K562 (cell line): ENCODE results near the gene ANKRD27. TPM values are rescaled to one million over a fixed set of nuclear protein-coding genes. Genes with fewer than 3 reads are reported as not detected.

Source experiments
- MYC ChIP-seq, 2 experiments: fragments of 250-450 bp in 1 of 2; sonication (Bioruptor Pico) in 1 of 2; IDR thresholded peaks; 2 replicates each; pipeline versions ENCODE4 v1.5.1 to v1.6.1; 2012 to 2021; ENCODE audit warnings: low read depth in 2 of 2, borderline replicate concordance in 1 of 2, improper control_type of control experiment in 1 of 2, low read length in 1 of 2, mild to moderate bottlenecking in 1 of 2, moderate library complexity in 1 of 2
- NCOA4 ChIP-seq: fragments of 450-650 bp; IDR thresholded peaks from 2 replicates; pipeline ENCODE4 v1.6.1; 2018; ENCODE audit warnings: mild to moderate bottlenecking; ENCODE audit not compliant: partially characterized antibody
- ZNF217 ChIP-seq: sonication (generic); formaldehyde crosslinking; IDR thresholded peaks from 2 replicates; pipeline ENCODE4 v1.8.0; 2022; ENCODE audit warnings: mild to moderate bottlenecking, missing genetic modification reagents
- ZNF316 ChIP-seq: fragments of 450-650 bp; IDR thresholded peaks from 2 replicates; pipeline ENCODE4 v1.6.1; 2016
- ZNF436 ChIP-seq: fragments of 250-450, 450-650 bp; sonication (Bioruptor Pico); formaldehyde crosslinking; IDR thresholded peaks from 2 replicates; pipeline ENCODE4 v1.7.0; 2020; ENCODE audit warnings: mild to moderate bottlenecking
- polyA plus RNA-seq, 8 experiments: library from polyadenylated mRNA; depleted of rRNA in 4 of 8; stranded (reverse) in 5 of 8; unstranded in 3 of 8; fragments of >200 nt; fragmentation: Nextera tagmentation in 2 of 8; fragmentation: Illumina TruSeq in 1 of 8; extraction: Ambion mirVana in 2 of 8; extraction: Trizol in 1 of 8; gene quantifications; 2 replicates each; pipeline versions ENCODE4 v1.2.1 to v1.2.3, GENCODE V29; 2011 to 2014; ENCODE audit warnings: inconsistent platforms in 1 of 8, missing spikeins in 1 of 8
- total RNA-seq, 7 experiments: library from RNA; depleted of rRNA in 6 of 7; stranded (reverse); fragments of >200 nt in 6 of 7; fragmentation: Illumina TruSeq in 2 of 7; extraction: Trizol in 2 of 7; gene quantifications; 2 replicates each; pipeline versions ENCODE4 v1.2.1 to v1.2.3, GENCODE V29; 2011 to 2021; ENCODE audit warnings: low replicate concordance in 1 of 7
- TF ChIP-seq, protein P1 (sequence below): fragments of 450-650 bp; IDR thresholded peaks from 2 replicates; pipeline ENCODE4 v1.6.1; 2016; ENCODE audit warnings: mild to moderate bottlenecking, moderate library complexity
- TF ChIP-seq, protein P2 (sequence below): fragments of 450-650 bp; IDR thresholded peaks from 2 replicates; pipeline ENCODE4 v1.7.0; 2016; ENCODE audit warnings: borderline replicate concordance
- TF ChIP-seq, protein P3 (sequence below): fragments of 250-450 bp; sonication (Bioruptor Pico); IDR thresholded peaks from 2 replicates; pipeline ENCODE4 v1.8.0; 2021; ENCODE audit warnings: mild to moderate bottlenecking, moderate library complexity
- TF ChIP-seq, protein P4 (sequence below): sonication (generic); formaldehyde crosslinking; IDR thresholded peaks from 2 replicates; pipeline ENCODE4 v1.8.1; 2023; ENCODE audit warnings: mild to moderate bottlenecking, missing genetic modification reagents

Gene ANKRD27
- total and polyA plus RNA-seq, 9 of the 15 experiments (the other 6 are each of a cell fraction or from before 2014, with no cell fraction given) = 5.3 to 71.3 (median 54.2) TPM

DNA sequence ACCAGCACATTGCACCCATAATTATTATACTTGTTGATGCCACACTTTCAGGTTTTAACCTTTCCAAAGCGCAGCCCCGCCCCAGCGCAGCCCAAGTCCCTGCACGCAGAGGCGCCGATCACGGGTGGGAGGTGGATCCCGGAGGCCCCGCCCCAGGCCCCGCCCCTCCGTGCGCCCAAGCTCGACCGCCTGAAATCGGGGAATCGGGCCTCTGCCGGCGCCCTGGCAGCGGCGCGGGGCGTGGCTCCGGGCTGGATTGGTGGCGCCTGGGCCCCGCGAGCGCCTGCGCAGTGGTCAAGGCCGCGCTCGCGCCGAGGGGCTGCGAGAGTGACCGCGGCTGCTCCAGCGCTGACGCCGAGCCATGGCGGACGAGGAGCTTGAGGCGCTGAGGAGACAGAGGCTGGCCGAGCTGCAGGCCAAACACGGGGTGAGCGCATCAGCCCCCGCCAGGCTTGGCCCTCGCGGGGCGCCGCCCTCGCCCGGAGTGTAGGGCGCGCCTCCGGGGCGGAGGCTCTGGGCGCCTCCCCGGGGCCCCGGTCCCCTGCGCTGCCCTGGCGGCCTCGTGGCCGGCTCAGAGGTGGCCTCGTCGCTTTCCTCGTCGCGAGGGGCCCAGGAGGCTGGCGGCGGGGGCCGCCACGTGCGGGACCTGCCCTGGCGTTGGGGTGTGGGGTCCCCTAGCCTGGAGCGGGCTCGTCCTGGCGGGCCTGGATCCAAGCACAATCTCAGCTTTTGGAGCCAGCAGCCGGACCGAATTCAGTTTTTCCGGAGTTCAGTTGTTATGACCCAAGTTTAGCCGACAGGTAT is 93.9 kb downstream of the ANKRD27 start, which contains the start of gene PDCD5 (continued):
- TF ChIP-seq, protein P1, sequence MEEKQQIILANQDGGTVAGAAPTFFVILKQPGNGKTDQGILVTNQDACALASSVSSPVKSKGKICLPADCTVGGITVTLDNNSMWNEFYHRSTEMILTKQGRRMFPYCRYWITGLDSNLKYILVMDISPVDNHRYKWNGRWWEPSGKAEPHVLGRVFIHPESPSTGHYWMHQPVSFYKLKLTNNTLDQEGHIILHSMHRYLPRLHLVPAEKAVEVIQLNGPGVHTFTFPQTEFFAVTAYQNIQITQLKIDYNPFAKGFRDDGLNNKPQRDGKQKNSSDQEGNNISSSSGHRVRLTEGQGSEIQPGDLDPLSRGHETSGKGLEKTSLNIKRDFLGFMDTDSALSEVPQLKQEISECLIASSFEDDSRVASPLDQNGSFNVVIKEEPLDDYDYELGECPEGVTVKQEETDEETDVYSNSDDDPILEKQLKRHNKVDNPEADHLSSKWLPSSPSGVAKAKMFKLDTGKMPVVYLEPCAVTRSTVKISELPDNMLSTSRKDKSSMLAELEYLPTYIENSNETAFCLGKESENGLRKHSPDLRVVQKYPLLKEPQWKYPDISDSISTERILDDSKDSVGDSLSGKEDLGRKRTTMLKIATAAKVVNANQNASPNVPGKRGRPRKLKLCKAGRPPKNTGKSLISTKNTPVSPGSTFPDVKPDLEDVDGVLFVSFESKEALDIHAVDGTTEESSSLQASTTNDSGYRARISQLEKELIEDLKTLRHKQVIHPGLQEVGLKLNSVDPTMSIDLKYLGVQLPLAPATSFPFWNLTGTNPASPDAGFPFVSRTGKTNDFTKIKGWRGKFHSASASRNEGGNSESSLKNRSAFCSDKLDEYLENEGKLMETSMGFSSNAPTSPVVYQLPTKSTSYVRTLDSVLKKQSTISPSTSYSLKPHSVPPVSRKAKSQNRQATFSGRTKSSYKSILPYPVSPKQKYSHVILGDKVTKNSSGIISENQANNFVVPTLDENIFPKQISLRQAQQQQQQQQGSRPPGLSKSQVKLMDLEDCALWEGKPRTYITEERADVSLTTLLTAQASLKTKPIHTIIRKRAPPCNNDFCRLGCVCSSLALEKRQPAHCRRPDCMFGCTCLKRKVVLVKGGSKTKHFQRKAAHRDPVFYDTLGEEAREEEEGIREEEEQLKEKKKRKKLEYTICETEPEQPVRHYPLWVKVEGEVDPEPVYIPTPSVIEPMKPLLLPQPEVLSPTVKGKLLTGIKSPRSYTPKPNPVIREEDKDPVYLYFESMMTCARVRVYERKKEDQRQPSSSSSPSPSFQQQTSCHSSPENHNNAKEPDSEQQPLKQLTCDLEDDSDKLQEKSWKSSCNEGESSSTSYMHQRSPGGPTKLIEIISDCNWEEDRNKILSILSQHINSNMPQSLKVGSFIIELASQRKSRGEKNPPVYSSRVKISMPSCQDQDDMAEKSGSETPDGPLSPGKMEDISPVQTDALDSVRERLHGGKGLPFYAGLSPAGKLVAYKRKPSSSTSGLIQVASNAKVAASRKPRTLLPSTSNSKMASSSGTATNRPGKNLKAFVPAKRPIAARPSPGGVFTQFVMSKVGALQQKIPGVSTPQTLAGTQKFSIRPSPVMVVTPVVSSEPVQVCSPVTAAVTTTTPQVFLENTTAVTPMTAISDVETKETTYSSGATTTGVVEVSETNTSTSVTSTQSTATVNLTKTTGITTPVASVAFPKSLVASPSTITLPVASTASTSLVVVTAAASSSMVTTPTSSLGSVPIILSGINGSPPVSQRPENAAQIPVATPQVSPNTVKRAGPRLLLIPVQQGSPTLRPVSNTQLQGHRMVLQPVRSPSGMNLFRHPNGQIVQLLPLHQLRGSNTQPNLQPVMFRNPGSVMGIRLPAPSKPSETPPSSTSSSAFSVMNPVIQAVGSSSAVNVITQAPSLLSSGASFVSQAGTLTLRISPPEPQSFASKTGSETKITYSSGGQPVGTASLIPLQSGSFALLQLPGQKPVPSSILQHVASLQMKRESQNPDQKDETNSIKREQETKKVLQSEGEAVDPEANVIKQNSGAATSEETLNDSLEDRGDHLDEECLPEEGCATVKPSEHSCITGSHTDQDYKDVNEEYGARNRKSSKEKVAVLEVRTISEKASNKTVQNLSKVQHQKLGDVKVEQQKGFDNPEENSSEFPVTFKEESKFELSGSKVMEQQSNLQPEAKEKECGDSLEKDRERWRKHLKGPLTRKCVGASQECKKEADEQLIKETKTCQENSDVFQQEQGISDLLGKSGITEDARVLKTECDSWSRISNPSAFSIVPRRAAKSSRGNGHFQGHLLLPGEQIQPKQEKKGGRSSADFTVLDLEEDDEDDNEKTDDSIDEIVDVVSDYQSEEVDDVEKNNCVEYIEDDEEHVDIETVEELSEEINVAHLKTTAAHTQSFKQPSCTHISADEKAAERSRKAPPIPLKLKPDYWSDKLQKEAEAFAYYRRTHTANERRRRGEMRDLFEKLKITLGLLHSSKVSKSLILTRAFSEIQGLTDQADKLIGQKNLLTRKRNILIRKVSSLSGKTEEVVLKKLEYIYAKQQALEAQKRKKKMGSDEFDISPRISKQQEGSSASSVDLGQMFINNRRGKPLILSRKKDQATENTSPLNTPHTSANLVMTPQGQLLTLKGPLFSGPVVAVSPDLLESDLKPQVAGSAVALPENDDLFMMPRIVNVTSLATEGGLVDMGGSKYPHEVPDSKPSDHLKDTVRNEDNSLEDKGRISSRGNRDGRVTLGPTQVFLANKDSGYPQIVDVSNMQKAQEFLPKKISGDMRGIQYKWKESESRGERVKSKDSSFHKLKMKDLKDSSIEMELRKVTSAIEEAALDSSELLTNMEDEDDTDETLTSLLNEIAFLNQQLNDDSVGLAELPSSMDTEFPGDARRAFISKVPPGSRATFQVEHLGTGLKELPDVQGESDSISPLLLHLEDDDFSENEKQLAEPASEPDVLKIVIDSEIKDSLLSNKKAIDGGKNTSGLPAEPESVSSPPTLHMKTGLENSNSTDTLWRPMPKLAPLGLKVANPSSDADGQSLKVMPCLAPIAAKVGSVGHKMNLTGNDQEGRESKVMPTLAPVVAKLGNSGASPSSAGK = peak; percentile 89
- TF ChIP-seq NCOA4 (no peak), ZNF217 (no peak), ZNF436 (no peak), MYC (IDR thresholded peaks at IDR 0.05; ENCODE audit: low read depth, low read length) (peak; percentile 89), MYC (CRISPR knock-in tag; IDR thresholded peaks at IDR 0.05; ENCODE audit: borderline replicate concordance, low read depth) (peak; percentile 62; the same call in 1 of the 2 replicates), ZNF316 (no peak)
- TF ChIP-seq, protein P2, sequence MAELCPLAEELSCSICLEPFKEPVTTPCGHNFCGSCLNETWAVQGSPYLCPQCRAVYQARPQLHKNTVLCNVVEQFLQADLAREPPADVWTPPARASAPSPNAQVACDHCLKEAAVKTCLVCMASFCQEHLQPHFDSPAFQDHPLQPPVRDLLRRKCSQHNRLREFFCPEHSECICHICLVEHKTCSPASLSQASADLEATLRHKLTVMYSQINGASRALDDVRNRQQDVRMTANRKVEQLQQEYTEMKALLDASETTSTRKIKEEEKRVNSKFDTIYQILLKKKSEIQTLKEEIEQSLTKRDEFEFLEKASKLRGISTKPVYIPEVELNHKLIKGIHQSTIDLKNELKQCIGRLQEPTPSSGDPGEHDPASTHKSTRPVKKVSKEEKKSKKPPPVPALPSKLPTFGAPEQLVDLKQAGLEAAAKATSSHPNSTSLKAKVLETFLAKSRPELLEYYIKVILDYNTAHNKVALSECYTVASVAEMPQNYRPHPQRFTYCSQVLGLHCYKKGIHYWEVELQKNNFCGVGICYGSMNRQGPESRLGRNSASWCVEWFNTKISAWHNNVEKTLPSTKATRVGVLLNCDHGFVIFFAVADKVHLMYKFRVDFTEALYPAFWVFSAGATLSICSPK = no peak
- TF ChIP-seq, protein P3, sequence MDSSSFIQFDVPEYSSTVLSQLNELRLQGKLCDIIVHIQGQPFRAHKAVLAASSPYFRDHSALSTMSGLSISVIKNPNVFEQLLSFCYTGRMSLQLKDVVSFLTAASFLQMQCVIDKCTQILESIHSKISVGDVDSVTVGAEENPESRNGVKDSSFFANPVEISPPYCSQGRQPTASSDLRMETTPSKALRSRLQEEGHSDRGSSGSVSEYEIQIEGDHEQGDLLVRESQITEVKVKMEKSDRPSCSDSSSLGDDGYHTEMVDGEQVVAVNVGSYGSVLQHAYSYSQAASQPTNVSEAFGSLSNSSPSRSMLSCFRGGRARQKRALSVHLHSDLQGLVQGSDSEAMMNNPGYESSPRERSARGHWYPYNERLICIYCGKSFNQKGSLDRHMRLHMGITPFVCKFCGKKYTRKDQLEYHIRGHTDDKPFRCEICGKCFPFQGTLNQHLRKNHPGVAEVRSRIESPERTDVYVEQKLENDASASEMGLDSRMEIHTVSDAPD (CRISPR knock-in tag) = no peak
- TF ChIP-seq, protein P4, sequence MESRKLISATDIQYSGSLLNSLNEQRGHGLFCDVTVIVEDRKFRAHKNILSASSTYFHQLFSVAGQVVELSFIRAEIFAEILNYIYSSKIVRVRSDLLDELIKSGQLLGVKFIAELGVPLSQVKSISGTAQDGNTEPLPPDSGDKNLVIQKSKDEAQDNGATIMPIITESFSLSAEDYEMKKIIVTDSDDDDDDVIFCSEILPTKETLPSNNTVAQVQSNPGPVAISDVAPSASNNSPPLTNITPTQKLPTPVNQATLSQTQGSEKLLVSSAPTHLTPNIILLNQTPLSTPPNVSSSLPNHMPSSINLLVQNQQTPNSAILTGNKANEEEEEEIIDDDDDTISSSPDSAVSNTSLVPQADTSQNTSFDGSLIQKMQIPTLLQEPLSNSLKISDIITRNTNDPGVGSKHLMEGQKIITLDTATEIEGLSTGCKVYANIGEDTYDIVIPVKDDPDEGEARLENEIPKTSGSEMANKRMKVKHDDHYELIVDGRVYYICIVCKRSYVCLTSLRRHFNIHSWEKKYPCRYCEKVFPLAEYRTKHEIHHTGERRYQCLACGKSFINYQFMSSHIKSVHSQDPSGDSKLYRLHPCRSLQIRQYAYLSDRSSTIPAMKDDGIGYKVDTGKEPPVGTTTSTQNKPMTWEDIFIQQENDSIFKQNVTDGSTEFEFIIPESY (CRISPR knock-in tag) = peak; percentile 26; the same call in 1 of the 2 replicates
